DMS53 (cell line): Measurements from ENCODE around the gene MAP2K5.

Experiments
- DNase-seq: peaks from one replicate; lab custom pipeline; 2025; lab: John Stamatoyannopoulos, UW

MAP2K5 gene

GRCh38 chr15:67783303-67783702 lies 240.8 kb downstream of the MAP2K5 start:
- peak; percentile 9 for DNase-seq

- peak; percentile 12 for DNase-seq
Measured at GRCh38 chr15:67784090-67784781, 241.7 kb downstream of the MAP2K5 start.

DNA sequence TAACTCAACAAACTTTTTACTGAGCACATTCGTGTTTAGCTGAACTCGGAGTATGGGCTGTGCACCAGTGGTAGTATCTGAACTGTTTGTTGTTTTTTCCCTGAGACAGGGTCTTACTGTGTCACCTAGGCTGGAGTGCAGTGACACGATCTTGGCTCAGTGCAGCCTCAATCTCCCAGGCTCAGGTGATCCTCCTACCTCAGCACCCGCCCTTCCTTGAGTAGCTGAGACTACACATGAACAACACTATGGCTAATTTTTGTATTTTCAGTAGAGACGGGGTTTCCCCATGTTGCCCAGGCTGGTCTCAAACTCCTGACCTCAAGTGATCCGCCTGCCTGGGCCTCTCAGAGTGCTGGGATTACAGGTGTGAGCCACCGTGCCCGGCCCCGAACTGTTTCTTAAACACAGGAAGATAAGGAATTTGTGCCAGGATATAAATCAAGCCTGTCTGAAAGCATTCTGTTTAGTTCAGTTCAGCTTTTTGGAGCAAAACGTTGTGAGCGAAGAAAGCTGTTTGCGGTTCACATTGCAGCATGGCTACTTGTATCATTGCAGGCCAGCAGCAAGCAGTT lies 242.4 kb downstream of the MAP2K5 start:
- no peak for DNase-seq

- peak; percentile 37 for DNase-seq
Measured at GRCh38 chr15:67785431-67785830, 242.9 kb downstream of the MAP2K5 start.

GRCh38 chr15:67786646-67787045 lies 244.1 kb downstream of the MAP2K5 start:
- DNase-seq: no peak

DNA sequence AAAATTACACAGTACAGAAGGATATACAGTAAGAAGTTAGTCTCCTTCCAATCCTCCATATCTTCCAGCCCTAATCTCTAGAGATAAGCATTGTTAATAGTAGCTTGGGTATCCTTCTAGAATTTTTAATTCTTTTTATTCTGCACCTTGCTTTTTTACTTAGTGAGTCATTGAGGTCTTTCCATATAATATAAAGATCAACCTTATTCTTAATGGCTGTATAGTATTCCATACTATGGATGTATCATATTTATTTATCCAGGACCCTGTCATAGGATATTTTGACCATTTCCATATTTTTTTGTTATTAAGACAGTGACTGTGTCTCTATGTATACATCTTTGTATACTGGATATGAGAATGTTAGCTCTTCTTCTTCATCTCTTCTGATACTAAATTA lies 246.5 kb downstream of the MAP2K5 start:
- DNase-seq: no peak

DNA sequence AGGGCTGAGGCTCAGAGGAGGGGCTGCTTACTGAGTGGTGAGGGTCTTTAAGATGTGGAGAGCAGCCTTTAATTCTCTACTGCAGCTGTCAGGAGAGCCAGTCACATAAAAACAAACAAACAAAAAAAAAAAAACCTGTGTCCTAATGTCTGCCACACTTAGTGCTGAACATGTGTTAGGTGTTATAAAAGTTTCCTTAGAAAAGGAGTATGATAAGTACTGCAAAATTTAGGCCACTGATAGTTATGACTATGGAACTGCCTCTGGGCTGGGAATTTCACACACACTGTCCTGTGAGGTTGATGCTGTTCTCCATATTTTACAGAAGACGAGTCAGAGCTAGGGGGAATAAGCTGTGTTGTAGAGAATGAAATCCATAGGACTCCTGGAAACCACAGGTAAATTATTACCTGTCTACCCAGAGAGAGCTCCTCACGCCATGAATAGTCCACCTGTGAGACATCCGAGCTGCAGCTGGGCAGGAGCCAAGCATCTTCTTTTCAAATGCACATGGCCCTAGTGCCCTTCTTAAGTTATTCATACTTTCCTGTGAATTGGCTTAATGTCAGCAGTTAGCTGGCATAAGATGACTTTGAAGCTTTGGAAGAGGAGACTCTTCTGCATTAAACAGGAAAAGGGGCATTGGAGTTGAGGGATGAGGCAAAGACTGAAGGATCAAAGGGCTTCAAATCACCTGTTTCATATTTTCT lies 248.3 kb downstream of the MAP2K5 start:
- DNase-seq: no peak

- DNase-seq: no peak
Measured at GRCh38 chr15:67792250-67792942, 249.9 kb downstream of the MAP2K5 start.

- DNase-seq: no peak
Measured at GRCh38 chr15:67794832-67795574, 252.5 kb downstream of the MAP2K5 start.

GRCh38 chr15:67796196-67797127 lies 254.0 kb downstream of the MAP2K5 start:
- DNase-seq: no peak

- no peak for DNase-seq
Measured at GRCh38 chr15:67799801-67800205, 257.3 kb downstream of the MAP2K5 start.

DNA sequence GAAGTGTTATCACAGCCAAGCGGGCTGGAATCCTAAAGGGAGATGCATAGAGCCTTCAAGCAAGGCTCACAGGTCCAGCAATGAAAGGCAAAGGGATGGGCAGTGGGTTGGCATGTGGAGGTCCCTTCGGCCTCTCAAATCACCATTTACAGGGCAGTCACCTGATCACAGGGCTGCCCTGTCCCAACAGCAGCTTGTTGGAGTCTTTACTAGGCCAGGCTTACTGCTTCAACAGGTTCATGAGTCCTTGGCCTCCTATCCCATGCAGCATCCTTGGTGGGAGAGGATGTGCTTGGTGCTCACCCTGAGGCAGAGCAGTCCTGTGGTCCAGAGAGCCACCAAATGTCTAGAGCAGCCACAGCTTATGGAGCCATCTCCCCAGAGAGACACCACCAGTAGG lies 258.6 kb downstream of the MAP2K5 start:
- no peak for DNase-seq

GRCh38 chr15:67801926-67802914 lies 259.7 kb downstream of the MAP2K5 start:
- no peak for DNase-seq

DNA sequence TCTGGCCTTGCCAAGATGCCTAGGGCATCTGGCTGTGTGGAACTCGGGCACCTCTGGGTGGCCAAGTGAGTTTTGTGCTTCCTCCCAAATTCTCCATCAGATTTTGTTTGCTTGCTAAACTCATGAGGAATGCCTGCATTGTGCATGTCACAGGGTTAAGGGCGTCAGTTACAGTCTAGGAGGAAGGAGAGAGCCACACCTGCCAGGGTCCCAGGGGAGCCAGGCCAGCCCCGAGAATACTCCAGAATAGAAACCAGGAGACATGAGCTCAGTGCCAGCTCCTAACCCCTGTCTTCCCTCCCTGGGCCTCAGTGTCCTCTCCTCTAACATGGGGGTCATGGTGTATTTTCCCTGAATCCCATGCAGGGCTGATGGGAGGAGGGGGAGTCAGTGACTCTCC lies 260.8 kb downstream of the MAP2K5 start:
- no peak for DNase-seq

GRCh38 chr15:67803996-67804843 lies 261.7 kb downstream of the MAP2K5 start:
- no peak for DNase-seq

DNA sequence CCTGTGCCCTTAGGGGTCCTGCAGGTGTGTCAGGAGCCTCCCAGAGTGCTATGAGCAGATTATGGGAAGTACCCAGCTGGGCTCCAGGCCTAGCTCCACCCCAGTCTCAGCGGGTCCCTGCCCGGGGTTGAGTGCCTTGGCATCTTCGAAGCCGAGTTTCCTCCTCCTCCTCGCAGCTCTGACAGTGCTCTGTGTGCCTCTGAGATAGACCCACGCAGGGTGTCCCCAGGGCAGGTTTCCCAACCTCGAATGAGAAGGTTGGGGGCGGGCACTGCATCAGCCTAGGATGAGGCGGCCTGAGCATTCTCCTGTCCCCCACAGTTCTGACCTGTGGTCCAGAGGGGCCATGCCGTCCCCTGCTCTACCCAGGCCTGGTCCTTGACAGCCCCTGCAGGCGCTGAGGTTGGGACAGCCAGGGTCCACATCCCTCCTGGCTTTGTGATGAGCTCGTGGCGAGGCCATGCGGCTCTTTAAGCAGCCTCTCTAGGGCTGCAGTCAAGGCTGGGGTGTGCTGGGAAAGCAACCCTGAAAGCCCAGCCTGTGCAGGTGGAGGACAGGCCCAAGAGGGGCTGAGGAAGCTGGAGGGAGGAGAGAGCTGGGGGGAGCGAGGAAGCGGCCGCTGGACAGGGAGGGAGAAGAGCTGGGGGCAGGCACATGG lies 262.6 kb downstream of the MAP2K5 start:
- no peak for DNase-seq

DNA sequence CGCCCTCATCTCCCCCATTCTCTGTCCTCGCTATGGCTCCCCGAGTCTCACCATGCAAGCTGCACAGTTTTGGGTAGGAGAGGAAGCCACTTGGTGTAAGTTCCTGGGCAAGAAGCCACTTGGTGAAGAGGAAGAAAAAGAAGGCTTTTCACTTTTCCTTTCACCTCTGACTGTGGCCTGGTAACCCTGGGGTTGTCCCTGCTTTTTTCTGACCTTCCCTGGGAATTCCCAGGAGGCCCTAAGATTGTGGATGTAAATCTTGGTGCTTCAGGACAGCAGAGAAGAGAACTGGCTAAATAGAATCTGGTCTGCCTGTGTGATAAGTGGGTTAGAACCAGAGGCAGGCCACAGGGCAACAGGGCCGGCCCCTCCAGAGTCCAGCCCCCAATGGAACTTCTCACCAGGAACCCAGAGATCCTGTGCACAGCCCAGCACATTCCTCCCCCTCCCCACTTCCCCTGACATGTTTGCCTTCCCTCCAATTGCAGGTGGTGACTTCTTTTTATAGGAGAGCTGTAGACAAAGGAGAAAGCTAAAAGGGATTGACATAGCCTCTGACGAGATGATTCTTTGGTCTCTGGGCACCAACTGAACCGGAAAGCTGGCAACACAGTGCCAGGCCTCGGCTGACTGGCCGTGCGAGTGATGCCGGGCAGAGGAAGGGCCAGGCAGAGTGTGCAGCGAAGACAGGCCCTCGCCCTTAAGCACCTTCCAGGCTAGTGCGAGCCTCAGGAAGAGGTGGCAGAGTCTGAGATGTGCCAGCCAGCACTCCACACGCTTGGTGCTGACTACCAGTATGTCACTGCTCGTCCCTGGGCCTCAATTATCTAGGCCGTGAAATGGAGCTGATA lies 263.4 kb downstream of the MAP2K5 start:
- peak; percentile 7 for DNase-seq
